Umbilical cord (tissue), 2 donors: ENCODE results near the gene MCRS1. TPM values are rescaled to one million over a fixed set of nuclear protein-coding genes. Genes with fewer than 3 reads are reported as not detected.

Experiments used
- DNase-seq: peaks from one replicate; pipeline ENCODE4 v3.0.0-alpha.2; 2015; ENCODE audit warnings: low spot score
- total RNA-seq: library from RNA; depleted of rRNA; stranded (reverse); fragments of >200 nt; gene quantifications from one replicate; pipeline ENCODE4 v1.2.3, GENCODE V29; 2014; ENCODE audit warnings: low replicate concordance; ENCODE audit not compliant: insufficient read depth

MCRS1 gene
- total RNA-seq, 1 donor from 2014 or later: 36.8 TPM

DNA sequence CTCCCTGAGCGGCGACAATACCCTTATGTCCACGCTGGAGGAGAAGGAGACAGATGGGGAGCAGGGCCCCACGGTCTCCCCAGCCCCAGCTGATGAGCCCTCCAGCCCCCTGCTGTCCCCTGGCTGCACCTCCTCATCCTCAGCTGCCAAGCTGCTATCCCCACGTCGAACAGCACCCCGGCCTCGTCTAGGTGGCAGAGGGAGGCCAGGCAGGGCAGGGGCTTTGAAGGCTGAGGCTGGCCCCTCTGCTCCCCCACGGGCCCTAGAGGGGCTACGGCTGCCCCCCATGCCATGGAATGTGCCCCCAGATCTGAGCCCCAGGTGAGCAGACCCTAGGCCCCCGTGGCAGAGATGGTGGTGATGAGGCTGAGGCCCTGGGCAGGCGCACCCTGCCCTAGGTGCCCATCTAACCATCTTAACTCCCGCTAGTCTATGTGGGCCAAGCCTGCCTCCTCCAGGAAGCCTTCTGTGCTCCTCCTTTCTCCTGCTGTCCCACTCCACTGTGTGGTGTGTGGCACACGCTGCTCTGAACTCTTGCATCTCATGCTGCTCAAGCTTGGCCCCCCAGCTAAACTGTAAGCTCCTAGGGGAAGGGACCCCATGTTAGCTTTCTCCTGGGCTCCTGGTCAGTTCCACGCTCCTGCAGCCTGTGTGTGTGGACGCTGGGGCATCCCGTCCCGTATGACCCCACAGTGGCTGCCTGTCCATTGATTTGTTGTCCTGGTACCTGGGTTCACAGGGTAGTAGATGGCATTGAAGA, 12.1 kb downstream of the MCRS1 start:
- no peak for DNase-seq

GRCh38 chr12:49554266-49554665, 13.7 kb downstream of the MCRS1 start:
- DNase-seq: no peak

- no peak for DNase-seq
Observed at GRCh38 chr12:49553512-49554088, 14.3 kb downstream of the MCRS1 start.

DNA sequence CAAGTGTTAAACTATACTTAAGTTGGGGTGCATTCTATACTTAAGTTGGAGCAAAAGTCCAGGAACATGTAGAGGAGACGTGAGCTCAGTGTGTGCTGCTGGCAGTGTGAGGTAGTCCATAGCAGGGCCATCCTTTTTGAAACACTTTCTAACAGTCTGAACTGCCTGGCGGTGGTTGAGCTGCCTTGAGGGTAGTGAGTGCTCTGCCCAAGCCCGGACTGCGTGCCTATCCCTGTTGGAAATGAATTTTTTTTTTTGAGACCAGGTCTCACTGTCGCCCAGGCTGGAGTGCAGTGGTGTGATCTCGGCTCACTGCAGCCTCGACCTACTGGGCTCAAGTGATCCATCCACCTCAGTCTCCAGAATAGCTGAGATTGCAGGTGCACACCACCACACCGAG, 15.0 kb downstream of the MCRS1 start:
- DNase-seq: no peak

DNA sequence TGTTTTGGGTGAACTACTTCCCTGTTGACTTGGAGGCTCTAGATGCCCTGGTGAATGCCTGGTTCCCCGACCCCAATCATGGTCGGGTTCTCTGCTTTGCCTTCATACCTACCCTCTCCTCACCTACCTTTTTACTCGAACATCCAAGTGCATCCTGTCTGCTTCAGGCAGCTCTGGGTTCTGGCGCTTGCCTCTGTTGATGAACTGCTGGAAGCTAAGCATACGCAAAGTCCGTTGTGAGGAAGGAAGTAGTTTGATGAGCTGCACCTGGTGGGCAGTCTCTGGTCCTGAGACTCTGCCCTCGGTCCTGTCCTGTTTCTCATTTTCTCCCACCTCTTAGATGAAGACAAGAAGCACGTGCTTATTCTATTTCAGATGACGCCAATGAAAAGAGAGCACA, 15.5 kb downstream of the MCRS1 start:
- DNase-seq: no peak

GRCh38 chr12:49552014-49552413, 15.9 kb downstream of the MCRS1 start:
- no peak for DNase-seq

DNA sequence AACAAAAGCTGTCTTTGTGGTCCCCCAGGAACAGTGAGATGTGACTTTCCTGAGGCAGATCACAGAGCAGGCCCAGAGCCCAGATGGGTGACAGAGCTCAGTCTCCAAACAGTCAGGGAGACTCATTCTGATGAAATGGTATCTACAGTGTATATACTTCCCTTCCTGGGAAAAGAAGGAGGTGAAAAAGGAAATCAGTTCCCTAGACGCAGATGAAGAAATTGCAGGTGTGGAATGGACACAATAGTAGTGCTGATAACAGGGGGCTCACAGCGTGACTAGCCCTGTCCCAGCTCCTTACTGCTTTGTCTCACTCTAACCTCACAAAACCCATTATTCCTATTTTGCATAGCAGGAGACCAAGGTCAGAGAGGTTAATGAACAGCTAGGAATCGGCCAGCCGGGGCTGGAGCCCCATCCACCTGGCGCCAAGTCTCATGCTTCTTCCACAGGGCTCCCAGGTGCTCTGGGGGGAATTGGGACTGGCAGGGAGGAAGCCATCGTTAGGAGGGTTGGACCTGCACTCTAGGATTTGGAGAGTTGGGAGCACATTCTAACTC, 17.2 kb downstream of the MCRS1 start:
- no peak for DNase-seq

DNA sequence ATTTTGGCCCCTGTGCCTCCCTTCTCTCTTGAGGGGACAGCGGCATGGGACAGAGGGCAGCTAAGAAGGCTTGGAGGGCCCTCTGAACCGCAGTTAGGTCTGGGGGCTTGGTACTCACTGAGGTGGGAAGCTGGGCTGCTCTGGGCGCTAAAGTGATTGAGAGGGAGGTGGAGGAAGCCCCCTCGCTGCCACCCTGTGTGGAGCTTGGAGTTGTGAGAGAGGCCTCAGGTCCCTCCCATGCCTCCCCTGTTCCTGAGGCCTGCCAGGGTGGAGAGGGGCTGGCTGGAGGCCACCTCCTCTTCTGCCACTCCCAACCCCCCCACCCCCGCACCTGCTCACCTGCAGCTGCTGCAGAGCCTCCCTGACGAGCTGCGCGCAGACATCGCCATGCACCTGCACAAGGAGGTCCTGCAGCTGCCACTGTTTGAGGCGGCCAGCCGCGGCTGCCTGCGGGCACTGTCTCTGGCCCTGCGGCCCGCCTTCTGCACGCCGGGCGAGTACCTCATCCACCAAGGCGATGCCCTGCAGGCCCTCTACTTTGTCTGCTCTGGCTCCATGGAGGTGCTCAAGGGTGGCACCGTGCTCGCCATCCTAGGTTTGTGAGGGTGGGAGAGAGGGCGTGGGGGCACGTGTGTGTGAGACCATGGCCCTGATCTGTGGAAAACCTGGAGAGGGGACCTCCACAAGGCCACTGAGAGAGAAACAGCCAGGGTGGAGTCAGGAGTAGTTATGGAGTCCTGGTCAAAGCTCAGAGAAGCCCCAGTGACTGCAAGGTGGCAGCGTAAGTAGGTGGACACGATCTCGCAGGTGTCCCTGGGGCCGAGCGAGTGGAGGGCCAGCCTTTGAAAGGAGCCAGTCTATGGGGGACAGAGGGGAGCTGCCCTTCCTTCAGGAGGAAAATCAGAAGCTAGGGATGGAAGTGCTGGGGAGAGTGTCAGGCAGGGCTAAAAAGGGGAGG, 17.9 kb downstream of the MCRS1 start:
- no peak for DNase-seq

- DNase-seq: peak; percentile 29
Observed at GRCh38 chr12:49548822-49549648, 18.9 kb downstream of the MCRS1 start.

GRCh38 chr12:49548481-49548821, 19.5 kb downstream of the MCRS1 start:
- no peak for DNase-seq

- no peak for DNase-seq
Observed at GRCh38 chr12:49547090-49547690, 20.8 kb downstream of the MCRS1 start.

DNA sequence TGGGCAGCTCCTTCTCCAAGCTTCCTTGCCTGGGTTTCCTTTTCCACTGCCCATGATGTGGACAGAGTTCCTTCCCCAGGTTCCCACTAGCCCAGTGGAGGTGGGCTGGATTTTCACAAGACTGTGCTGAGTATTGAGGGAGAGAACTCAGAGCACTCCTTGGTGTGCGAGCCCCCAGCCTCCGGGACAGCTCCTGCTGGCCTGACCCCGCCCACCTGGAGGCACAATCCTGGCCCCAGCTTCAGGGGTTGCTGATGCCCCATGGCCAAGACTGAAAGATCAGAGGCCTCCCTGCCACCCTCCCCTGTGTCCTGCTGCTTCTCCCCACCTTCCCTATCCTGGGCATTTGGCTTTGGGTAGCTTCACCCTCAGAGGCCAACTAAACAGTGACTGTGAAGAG, 21.5 kb downstream of the MCRS1 start:
- no peak for DNase-seq

DNA sequence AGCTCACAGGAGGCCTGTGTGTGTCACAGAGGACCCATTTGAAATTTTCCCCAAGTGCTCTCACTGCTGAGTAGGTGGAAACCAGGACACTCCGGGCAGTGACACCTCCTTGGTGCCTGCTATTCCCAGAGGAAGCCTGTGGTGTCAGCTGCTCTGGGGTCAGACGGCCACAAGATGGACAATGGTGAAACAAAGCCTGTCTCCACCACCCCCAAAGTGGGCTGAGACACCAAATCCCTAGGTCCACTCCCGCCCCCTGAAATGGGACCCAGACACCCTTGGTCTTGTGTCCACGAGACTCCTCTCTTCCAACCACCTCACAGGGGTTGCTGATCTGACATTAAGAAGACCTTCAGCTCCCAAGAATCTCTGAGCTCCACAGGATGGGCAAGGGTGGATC, 22.1 kb downstream of the MCRS1 start:
- DNase-seq: no peak

DNA sequence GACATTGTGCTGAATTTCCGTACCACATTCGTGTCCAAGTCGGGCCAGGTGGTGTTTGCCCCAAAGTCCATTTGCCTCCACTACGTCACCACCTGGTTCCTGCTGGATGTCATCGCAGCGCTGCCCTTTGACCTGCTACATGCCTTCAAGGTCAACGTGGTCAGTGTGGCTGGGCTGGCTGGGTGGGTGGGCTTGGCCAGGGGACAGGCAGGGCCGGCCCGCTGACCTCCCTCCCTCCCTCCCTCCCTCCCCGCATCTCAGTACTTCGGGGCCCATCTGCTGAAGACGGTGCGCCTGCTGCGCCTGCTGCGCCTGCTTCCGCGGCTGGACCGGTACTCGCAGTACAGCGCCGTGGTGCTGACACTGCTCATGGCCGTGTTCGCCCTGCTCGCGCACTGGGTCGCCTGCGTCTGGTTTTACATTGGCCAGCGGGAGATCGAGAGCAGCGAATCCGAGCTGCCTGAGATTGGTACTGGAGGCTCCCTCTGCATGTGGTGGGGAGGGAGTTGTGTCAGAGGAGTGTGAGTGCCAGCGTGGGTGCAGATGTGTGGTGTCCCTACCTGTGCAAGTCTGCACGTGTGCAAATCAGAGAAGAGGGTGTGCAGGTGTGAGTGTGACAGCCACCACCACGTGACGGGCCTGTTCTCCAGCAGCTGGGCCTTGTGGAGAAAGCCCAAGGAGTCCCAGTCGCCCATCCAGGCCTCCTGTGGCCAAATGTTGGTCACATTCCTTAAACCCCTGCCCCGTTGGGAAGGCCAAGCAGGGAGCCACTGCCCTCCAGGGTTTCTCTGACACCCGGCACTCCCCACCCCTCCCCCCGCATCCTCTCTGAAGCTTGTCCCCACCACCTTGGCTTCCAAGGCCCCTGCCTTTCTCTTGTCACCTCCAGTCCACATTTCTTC, 23.8 kb downstream of the MCRS1 start:
- no peak for DNase-seq

- no peak for DNase-seq
Observed at GRCh38 chr12:49543221-49543913, 24.6 kb downstream of the MCRS1 start.

DNA sequence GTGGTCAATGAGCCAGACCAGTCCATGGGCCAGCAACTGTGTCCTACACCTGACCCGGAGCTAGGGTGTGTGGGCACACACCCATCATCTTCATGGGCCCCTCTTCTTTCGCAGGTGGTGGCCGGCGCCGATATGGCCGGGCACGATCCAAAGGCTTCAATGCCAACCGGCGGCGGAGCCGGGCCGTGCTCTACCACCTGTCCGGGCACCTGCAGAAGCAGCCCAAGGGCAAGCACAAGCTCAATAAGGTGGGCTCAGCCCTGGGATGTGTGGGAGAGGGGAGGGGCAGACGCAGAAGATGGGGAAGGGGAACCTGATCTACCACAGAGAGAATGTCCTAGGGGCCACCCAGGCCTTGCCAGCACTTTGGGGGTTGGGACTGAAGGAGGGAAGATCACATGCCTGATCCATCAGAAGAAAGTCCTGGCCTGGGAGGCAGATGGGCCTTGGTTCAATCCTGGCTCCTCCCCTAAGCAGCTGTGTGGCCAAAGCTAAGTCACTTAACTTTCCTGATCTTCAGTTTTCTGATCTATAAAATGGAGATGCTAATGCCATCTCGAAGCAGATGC, 25.3 kb downstream of the MCRS1 start:
- no peak for DNase-seq

- DNase-seq: no peak
Observed at GRCh38 chr12:49541911-49542505, 25.9 kb downstream of the MCRS1 start.

GRCh38 chr12:49541140-49541861, 26.6 kb downstream of the MCRS1 start:
- no peak for DNase-seq
